Hematopoietic multipotent progenitor cell treated with erythropoietin and hydrocortisone succinate and interleukin-3 and kit ligand, for 17 days (in vitro differentiated cells): Measurements from ENCODE around the gene OR56A4.
"Not testable (repeated sequence)": the region's sequence is repeated elsewhere in the genome, so short reads cannot be mapped to it uniquely, and the experiment has no call there.

Source experiments
- DNase-seq: peaks from one replicate; pipeline ENCODE4 v3.0.0-alpha.2; 2015; ENCODE audit warnings: low spot score

Gene OR56A4

DNA sequence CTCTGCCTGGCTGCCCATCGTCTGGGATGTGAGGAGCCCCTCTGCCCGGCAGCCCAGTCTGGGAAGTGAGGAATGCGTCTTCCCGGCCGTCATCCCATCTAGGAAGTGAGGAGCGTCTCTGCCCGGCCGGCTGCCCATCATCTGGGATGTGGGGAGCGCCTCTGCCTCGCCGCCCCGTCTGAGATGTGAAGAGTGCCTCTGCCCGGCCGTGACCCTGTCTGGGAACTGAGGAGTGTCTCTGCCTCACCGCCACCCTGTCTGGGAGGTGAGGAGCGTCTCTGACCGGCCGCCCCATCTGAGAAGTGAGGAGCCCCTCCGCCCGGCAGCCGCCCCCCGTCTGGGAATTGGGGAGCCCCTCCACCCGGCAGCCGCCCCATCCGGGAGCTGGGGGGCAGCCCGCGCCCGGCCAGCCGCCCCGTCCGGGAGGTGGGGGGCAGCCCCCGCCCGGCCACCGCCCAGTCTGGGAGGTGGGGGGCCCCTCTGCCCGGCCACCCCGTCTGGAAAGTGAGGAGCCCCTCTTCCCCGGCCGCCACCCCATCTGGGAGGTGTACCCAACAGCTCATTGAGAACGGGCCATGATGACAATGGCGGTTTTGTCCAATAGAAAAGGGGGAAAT lies 45.9 kb downstream of the OR56A4 start:
- DNase-seq: not testable (repeated sequence)

DNA sequence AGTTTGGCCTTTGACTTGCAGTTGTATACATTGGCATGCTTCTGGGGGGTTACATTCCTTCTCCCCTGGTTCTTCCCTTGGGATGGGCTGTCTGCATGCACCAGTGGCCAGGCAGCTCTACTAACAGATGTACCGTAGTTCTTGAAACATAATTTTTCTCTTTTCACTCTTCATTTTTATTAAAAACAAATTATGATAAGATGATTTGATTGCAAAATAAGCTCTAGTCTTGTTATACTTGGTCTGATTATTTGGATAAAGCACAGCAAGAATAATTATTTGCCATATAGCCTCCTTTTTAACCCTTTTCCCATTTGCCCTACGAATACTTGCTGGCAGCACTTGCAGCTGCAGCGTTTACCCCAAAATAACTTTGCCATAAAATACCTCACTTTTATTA lies 51.2 kb downstream of the OR56A4 start:
- no peak for DNase-seq
